Thyroid gland (tissue), 4 donors: ENCODE measurements around the gene NDUFA8. TPM values are rescaled to one million over a fixed set of nuclear protein-coding genes. Genes with fewer than 3 reads are reported as not detected.
A peak's percentile ranks its signal among the peaks of the same experiment; 100 is the strongest.

Experiments
- DNase-seq, 2 donors: peaks; one replicate each; pipeline ENCODE4 v3.0.0-alpha.2; 2019
- H3K27ac ChIP-seq, 3 donors: fragments of 200-600 bp; sonication (generic); 1 replicate in 2 of 3; 2 replicates in 1 of 3; pipeline ENCODE4 v1.5.1; 2016 to 2019; ENCODE audit warnings: mild to moderate bottlenecking in 1 of 3, moderate library complexity in 1 of 3
- H3K27me3 ChIP-seq: fragments of 200-600 bp; sonication (generic); one replicate; pipeline ENCODE4 v1.5.1; 2019
- H3K36me3 ChIP-seq, 2 donors: fragments of 200-600 bp; sonication (generic); one replicate each; pipeline ENCODE4 v1.5.1; 2016 to 2019
- H3K4me1 ChIP-seq, 2 donors: fragments of 200-600 bp; sonication (generic); one replicate each; pipeline ENCODE4 v1.5.1; 2017 to 2019
- H3K4me3 ChIP-seq, 3 donors: fragments of 200-600 bp; sonication (generic); replicated peaks in 1 of 3; 1 replicate in 2 of 3; 2 replicates in 1 of 3; pipeline ENCODE4 v1.5.1; 2016; ENCODE audit warnings: mild to moderate bottlenecking in 1 of 3
- H3K9me3 ChIP-seq: fragments of 200-600 bp; sonication (generic); one replicate; pipeline ENCODE4 v1.5.1; 2017
- POLR2A ChIP-seq, 2 donors: fragments of 450-650 bp; IDR thresholded peaks; one replicate each; pipeline ENCODE4 v1.6.1; 2017; ENCODE audit warnings: antibody characterized with exemption in 2 of 2, mild to moderate bottlenecking in 2 of 2, moderate library complexity in 1 of 2
- WGBS, 2 donors: methylation state at CpG; one replicate each; pipeline ENCODE4 v1.1.5; 2017; 5-methylcytosine and 5-hydroxymethylcytosine counted together
- intact Hi-C: fragments of 100-400 bp; cut with DNase I; formaldehyde crosslinking; loops from one replicate; pipeline ENCODE4 v1.15.1; 2023
- total RNA-seq, 4 donors: library from RNA; depleted of rRNA; stranded (reverse); fragments of >200 nt; gene quantifications; one replicate each; pipeline ENCODE4 v1.2.3, GENCODE V29; 2016
- TF ChIP-seq, protein P1 (sequence below), 6 experiments: fragments of 200-600 bp in 3 of 6; fragments of 450-650 bp in 3 of 6; sonication (generic) in 3 of 6; IDR thresholded peaks; one replicate each; pipeline ENCODE4 v1.5.1; 2016 to 2019; ENCODE audit warnings: antibody characterized with exemption in 6 of 6, mild to moderate bottlenecking in 2 of 6, inconsistent platforms in 1 of 6, moderate library complexity in 1 of 6

NDUFA8 gene
- total RNA-seq, 4 donors from 2014 or later: 18.1 to 70.7 (median 53.2) TPM

DNA sequence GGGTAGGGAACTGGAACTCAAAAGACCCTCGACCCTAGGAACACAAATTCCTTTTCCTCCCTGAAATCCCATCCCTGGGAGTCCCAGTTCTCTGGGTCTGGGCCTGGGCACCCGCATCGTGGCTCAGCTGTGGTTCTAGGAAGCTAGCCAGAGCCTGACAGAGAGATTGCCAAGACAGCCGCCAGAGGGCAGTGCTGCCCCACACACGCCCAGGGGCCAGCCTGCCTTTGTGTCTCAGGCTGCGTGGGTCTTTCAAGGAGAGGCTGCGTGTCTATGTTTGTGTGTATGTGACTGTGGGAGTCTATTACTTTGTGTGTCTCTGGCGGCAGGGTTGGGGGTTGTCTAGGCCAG lies 34.4 kb downstream of the NDUFA8 start:
- no peaks in the 10 kb centered on the region for H3K9me3 ChIP-seq
- no peaks in the 10 kb centered on the region for H3K27me3 ChIP-seq
- DNase-seq: peak; percentile 69 to 78
- intact Hi-C loops: loop anchor here (2.0 to 10.0 kb wide), 2 partner anchors 226 to 330 kb away; no protein-coding TSS in a partner anchor
- peaks cover 0 to 19% of the 10 kb centered on the region in 2 donors for H3K4me1 ChIP-seq
- 0 to 2% methylated on average over 2 to 8 of the region's 8 CpGs for WGBS, 2 donors
- H3K27ac ChIP-seq: no peak overlapping the region
- H3K4me3 ChIP-seq: no peak overlapping the region
- TF ChIP-seq, protein P1, sequence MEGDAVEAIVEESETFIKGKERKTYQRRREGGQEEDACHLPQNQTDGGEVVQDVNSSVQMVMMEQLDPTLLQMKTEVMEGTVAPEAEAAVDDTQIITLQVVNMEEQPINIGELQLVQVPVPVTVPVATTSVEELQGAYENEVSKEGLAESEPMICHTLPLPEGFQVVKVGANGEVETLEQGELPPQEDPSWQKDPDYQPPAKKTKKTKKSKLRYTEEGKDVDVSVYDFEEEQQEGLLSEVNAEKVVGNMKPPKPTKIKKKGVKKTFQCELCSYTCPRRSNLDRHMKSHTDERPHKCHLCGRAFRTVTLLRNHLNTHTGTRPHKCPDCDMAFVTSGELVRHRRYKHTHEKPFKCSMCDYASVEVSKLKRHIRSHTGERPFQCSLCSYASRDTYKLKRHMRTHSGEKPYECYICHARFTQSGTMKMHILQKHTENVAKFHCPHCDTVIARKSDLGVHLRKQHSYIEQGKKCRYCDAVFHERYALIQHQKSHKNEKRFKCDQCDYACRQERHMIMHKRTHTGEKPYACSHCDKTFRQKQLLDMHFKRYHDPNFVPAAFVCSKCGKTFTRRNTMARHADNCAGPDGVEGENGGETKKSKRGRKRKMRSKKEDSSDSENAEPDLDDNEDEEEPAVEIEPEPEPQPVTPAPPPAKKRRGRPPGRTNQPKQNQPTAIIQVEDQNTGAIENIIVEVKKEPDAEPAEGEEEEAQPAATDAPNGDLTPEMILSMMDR (IDR thresholded peaks at IDR 0.05): peak; percentile 88 to 94 (median 92)
- no peak for TF ChIP-seq POLR2A (IDR thresholded peaks at IDR 0.05)
- no peaks in the 10 kb centered on the region for H3K36me3 ChIP-seq

DNA sequence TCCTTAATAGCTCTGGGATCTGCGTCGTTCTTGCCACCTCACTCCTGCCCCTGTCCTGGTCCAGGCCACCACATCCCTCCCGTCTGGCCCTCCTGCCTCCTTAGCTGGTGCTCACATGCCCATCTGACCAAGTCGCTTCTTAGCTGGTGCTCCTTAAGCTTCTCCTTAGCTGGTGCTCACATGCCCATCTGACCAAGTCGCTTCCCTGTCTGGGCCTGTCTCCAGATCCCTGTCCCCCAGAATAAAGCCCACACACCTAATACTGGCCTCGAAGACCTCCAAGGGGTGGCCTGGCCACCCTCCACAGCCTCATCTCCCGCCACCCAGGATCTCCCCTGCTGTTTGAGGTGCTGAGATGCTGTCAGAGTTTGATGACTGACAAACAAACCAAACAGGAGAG lies 35.1 kb downstream of the NDUFA8 start:
- Histone ChIP-seq H3K4me1 (peaks cover 0 to 19% of the 10 kb centered on the region in 2 donors), H3K36me3 (no peaks in the 10 kb centered on the region), H3K27me3 (no peaks in the 10 kb centered on the region), H3K27ac (no peak overlapping the region), H3K4me3 (no peak overlapping the region), H3K9me3 (no peaks in the 10 kb centered on the region)
- DNase-seq: no peak
- TF ChIP-seq, protein P1 (IDR thresholded peaks at IDR 0.05): no peak
- no peak for TF ChIP-seq POLR2A (IDR thresholded peaks at IDR 0.05)
- intact Hi-C loops: loop anchor here (2.0 to 10.0 kb wide), 2 partner anchors 226 to 330 kb away; no protein-coding TSS in a partner anchor
- WGBS, 2 donors: 70 to 71% methylated on average over 7 of the region's 7 CpGs

- Histone ChIP-seq H3K27me3 (no peaks in the 10 kb centered on the region), H3K9me3 (no peaks in the 10 kb centered on the region), H3K4me1 (peaks cover 0 to 19% of the 10 kb centered on the region in 2 donors), H3K4me3 (no peak overlapping the region), H3K27ac (no peak overlapping the region), H3K36me3 (no peaks in the 10 kb centered on the region)
- 80 to 89% methylated on average over 1 of the region's 1 CpG for WGBS, 2 donors
- intact Hi-C loops: loop anchor here (2.0 to 10.0 kb wide), 2 partner anchors 227 to 331 kb away; no protein-coding TSS in a partner anchor
- DNase-seq: no peak
- TF ChIP-seq, protein P1 (IDR thresholded peaks at IDR 0.05): no peak
- no peak for TF ChIP-seq POLR2A (IDR thresholded peaks at IDR 0.05)
These were observed 35.5 kb downstream of the NDUFA8 start for GRCh38 chr9:122124048-122124447.

- no peak overlapping the region for H3K27ac ChIP-seq
- no peak overlapping the region for H3K4me3 ChIP-seq
- intact Hi-C loops: loop anchor here (10.0 kb wide), 1 partner anchor 332 kb away; no protein-coding TSS in a partner anchor
- H3K4me1 ChIP-seq: peaks cover 0 to 19% of the 10 kb centered on the region in 2 donors
- TF ChIP-seq, protein P1 (IDR thresholded peaks at IDR 0.05): peak; percentile 81 to 95 (median 88)
- TF ChIP-seq POLR2A (IDR thresholded peaks at IDR 0.05): no peak
- no peaks in the 10 kb centered on the region for H3K9me3 ChIP-seq
- DNase-seq: peak; percentile 59 to 67
- H3K36me3 ChIP-seq: no peaks in the 10 kb centered on the region
- no peaks in the 10 kb centered on the region for H3K27me3 ChIP-seq
- WGBS, 2 donors: 21 to 24% methylated on average over 13 of the region's 13 CpGs
These were observed 36.5 kb downstream of the NDUFA8 start for GRCh38 chr9:122122903-122123632.

DNA sequence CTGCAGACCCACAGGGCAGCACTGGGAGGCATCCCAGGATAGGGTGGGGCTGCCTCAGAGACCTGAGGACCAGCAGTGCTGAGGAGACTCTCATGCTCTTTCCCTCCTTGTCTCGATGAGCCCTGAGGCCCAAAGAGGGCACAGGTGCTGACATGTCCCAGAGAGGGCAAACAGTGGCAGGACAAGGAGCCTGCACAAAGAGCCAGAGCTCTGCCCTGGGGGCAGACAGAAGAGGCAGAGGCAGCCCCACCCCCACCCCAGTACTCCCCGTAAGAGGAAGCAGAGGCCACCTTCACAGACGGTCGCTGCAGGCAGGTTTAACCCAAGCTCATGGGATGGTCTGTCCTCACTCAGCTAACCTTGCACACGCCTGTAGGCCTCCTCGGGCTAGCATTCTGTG lies 37.1 kb downstream of the NDUFA8 start:
- H3K4me1 ChIP-seq: peaks cover 0 to 19% of the 10 kb centered on the region in 2 donors
- H3K4me3 ChIP-seq: no peak overlapping the region
- intact Hi-C loops: loop anchor here (10.0 kb wide), 1 partner anchor 332 kb away; no protein-coding TSS in a partner anchor
- no peak for TF ChIP-seq POLR2A (IDR thresholded peaks at IDR 0.05)
- TF ChIP-seq, protein P1 (IDR thresholded peaks at IDR 0.05): no peak
- no peak for DNase-seq
- no peaks in the 10 kb centered on the region for H3K27me3 ChIP-seq
- 52 to 57% methylated on average over 5 to 6 of the region's 6 CpGs for WGBS, 2 donors
- no peaks in the 10 kb centered on the region for H3K9me3 ChIP-seq
- no peak overlapping the region for H3K27ac ChIP-seq
- H3K36me3 ChIP-seq: no peaks in the 10 kb centered on the region
